SK-N-SH (cell line): ENCODE data around the gene UBB. TPM values are rescaled to one million over a fixed set of nuclear protein-coding genes. Genes with fewer than 3 reads are reported as not detected.
A peak's percentile ranks its signal among the peaks of the same experiment; 100 is the strongest.

ENCODE experiments used
- CTCF ChIA-PET: fragments of 300-600, 350-600 bp; formaldehyde crosslinking; extraction: SDS; loops from one replicate; lab custom pipeline; 2021; lab: Yijun Ruan, JAX
- POLR2A ChIA-PET: fragments of 350-600 bp; sonication (Branson Sonifier 250); formaldehyde crosslinking; extraction: SDS; loops from one replicate; lab custom pipeline; 2020; ENCODE audit warnings: antibody characterized with exemption, inconsistent platforms; lab: Yijun Ruan, JAX
- DNase-seq: peaks from one replicate; pipeline ENCODE4 v3.0.0; 2012
- H2AFZ ChIP-seq: fragments of 200-600 bp; sonication (generic); 2 replicates; pipeline ENCODE4 v1.8.1; 2016; ENCODE audit warnings: antibody characterized with exemption, mild to moderate bottlenecking, low read depth
- H3F3A ChIP-seq: fragments of 200-600 bp; sonication (generic); replicated peaks from 2 replicates; pipeline ENCODE3; 2016; ENCODE audit warnings: antibody characterized with exemption, mild to moderate bottlenecking; ENCODE audit not compliant: insufficient read depth
- H3K27ac ChIP-seq, 2 experiments: fragments of 200-500 bp in 1 of 2; fragments of 200-600 bp in 1 of 2; sonication (Bioruptor generic) in 1 of 2; sonication (generic), shearing (Covaris generic) in 1 of 2; 2 replicates each; pipeline versions ENCODE4 v1.5.1 to v1.6.1; 2014 to 2016; ENCODE audit warnings: low read depth in 2 of 2, inconsistent platforms in 1 of 2, low read length in 1 of 2, mild to moderate bottlenecking in 1 of 2, mixed read lengths in 1 of 2
- H3K27me3 ChIP-seq: fragments of 200-600 bp; sonication (generic), shearing (Covaris generic); 2 replicates; pipeline ENCODE4 v1.6.1; 2016; ENCODE audit warnings: mixed run types; ENCODE audit not compliant: insufficient read depth
- H3K36me3 ChIP-seq, 2 experiments: fragments of 200-500 bp in 1 of 2; fragments of 200-600 bp in 1 of 2; sonication (Bioruptor generic) in 1 of 2; sonication (generic) in 1 of 2; replicated peaks in 1 of 2; 2 replicates each; pipeline versions ENCODE3 to v1.5.1; 2014 to 2016; ENCODE audit warnings: low read length in 1 of 2, mild to moderate bottlenecking in 1 of 2; ENCODE audit not compliant: insufficient read depth in 2 of 2, control insufficient read depth in 1 of 2
- H3K4me1 ChIP-seq, 2 experiments: fragments of 200-500 bp in 1 of 2; fragments of 200-600 bp in 1 of 2; sonication (Bioruptor generic) in 1 of 2; sonication (generic), shearing (Covaris generic) in 1 of 2; 2 replicates each; pipeline versions ENCODE4 v1.5.1 to v1.6.1; 2014 to 2016; ENCODE audit warnings: low read depth in 1 of 2, low read length in 1 of 2, mixed run types in 1 of 2; ENCODE audit not compliant: insufficient read depth in 2 of 2, control insufficient read depth in 1 of 2
- H3K4me2 ChIP-seq: fragments of 200-600 bp; sonication (generic), shearing (Covaris generic); 2 replicates; pipeline ENCODE4 v1.6.1; 2017; ENCODE audit warnings: mixed run types
- H3K4me3 ChIP-seq, 2 experiments: fragments of 200-500 bp in 1 of 2; fragments of 200-600 bp in 1 of 2; sonication (Bioruptor generic) in 1 of 2; sonication (generic), shearing (Covaris generic) in 1 of 2; 2 replicates each; pipeline versions ENCODE4 v1.5.1 to v1.8.1; 2014 to 2016; ENCODE audit warnings: low read depth in 2 of 2, inconsistent platforms in 1 of 2, low read length in 1 of 2, mild to moderate bottlenecking in 1 of 2, mixed read lengths in 1 of 2, moderate library complexity in 1 of 2
- H3K79me2 ChIP-seq: fragments of 200-600 bp; sonication (generic); 2 replicates; pipeline ENCODE4 v1.8.1; 2017; ENCODE audit warnings: mild to moderate bottlenecking; ENCODE audit not compliant: insufficient read depth
- H3K9ac ChIP-seq: fragments of 200-600 bp; sonication (generic); 2 replicates; pipeline ENCODE4 v1.6.1; 2017; ENCODE audit warnings: mixed run types
- H3K9me2 ChIP-seq: fragments of 200-600 bp; sonication (generic); 2 replicates; pipeline ENCODE4 v1.6.1; 2017; ENCODE audit warnings: mixed run types
- H3K9me3 ChIP-seq: fragments of 200-600 bp; sonication (generic); 2 replicates; pipeline ENCODE4 v1.6.1; 2017; ENCODE audit warnings: mixed run types, mild to moderate bottlenecking, moderate library complexity
- H4K20me1 ChIP-seq: fragments of 200-600 bp; sonication (generic); 2 replicates; pipeline ENCODE4 v1.6.1; 2017; ENCODE audit warnings: mild to moderate bottlenecking, mixed run types; ENCODE audit not compliant: insufficient read depth
- ELF1 ChIP-seq: IDR thresholded peaks from 2 replicates; pipeline ENCODE4 v1.4.0; 2012
- EP300 ChIP-seq, 2 experiments: IDR thresholded peaks; 2 replicates each; pipeline versions ENCODE4 v1.4.0 to v1.6.1; 2012; ENCODE audit warnings: borderline replicate concordance in 1 of 2, low read depth in 1 of 2, low read length in 1 of 2
- EZH2phosphoT487 ChIP-seq: fragments of 200-600 bp; sonication (generic); IDR thresholded peaks from 2 replicates; pipeline ENCODE4 v1.6.1; 2017; ENCODE audit warnings: low read depth, mixed run types, mild to moderate bottlenecking, antibody characterized with exemption, moderate library complexity, borderline replicate concordance
- FOSL2 ChIP-seq: IDR thresholded peaks from 2 replicates; pipeline ENCODE4 v1.4.0; 2012; ENCODE audit warnings: low read depth, mild to moderate bottlenecking, moderate library complexity, borderline replicate concordance
- FOXM1 ChIP-seq: IDR thresholded peaks from 2 replicates; pipeline ENCODE4 v1.4.0; 2012; ENCODE audit warnings: low read depth, mild to moderate bottlenecking
- IRF3 ChIP-seq: fragments of 150-350 bp; IDR thresholded peaks from 2 replicates; pipeline ENCODE4 v1.6.1; 2016; ENCODE audit warnings: mild to moderate bottlenecking, low read depth, low read length
- MAX ChIP-seq: IDR thresholded peaks from 2 replicates; pipeline ENCODE4 v1.4.0; 2012; ENCODE audit warnings: low read depth
- MXI1 ChIP-seq: IDR thresholded peaks from 2 replicates; pipeline ENCODE4 v1.6.1; 2012; ENCODE audit warnings: mild to moderate bottlenecking, low read depth, low read length, improper control_type of control experiment
- NFIC ChIP-seq: IDR thresholded peaks from 2 replicates; pipeline ENCODE4 v1.4.0; 2012; ENCODE audit warnings: borderline replicate concordance
- POLR2AphosphoS5 ChIP-seq: IDR thresholded peaks from 2 replicates; pipeline ENCODE4 v1.6.1; 2012; ENCODE audit warnings: low read depth, low read length
- RAD21 ChIP-seq: IDR thresholded peaks from 2 replicates; pipeline ENCODE4 v1.6.1; 2012; ENCODE audit warnings: mild to moderate bottlenecking, low read length
- RCOR1 ChIP-seq: fragments of 150-350 bp; IDR thresholded peaks from 2 replicates; pipeline ENCODE4 v1.6.1; 2017; ENCODE audit warnings: antibody characterized with exemption, low read length
- RFX5 ChIP-seq: IDR thresholded peaks from 2 replicates; pipeline ENCODE4 v1.6.1; 2012; ENCODE audit warnings: mild to moderate bottlenecking, improper control_type of control experiment, low read length
- SIN3A ChIP-seq: IDR thresholded peaks from 2 replicates; pipeline ENCODE4 v1.6.1; 2012; ENCODE audit warnings: low read depth, mild to moderate bottlenecking, low read length, moderate library complexity, borderline replicate concordance
- SMC3 ChIP-seq: IDR thresholded peaks from 2 replicates; pipeline ENCODE4 v1.6.1; 2012; ENCODE audit warnings: low read depth, low read length, improper control_type of control experiment
- TAF1 ChIP-seq: IDR thresholded peaks from 2 replicates; pipeline ENCODE4 v1.6.1; 2012; ENCODE audit warnings: low read depth, mild to moderate bottlenecking, low read length, moderate library complexity, borderline replicate concordance
- TCF12 ChIP-seq: IDR thresholded peaks from 2 replicates; pipeline ENCODE4 v1.4.0; 2012
- TEAD4 ChIP-seq: IDR thresholded peaks from 2 replicates; pipeline ENCODE4 v1.4.0; 2012; ENCODE audit warnings: mild to moderate bottlenecking, borderline replicate concordance; ENCODE audit not compliant: insufficient read depth
- USF2 ChIP-seq: fragments of 150-350 bp; IDR thresholded peaks from 2 replicates; pipeline ENCODE4 v1.6.1; 2017; ENCODE audit warnings: antibody characterized with exemption, low read length, low read depth, borderline replicate concordance
- YY1 ChIP-seq: IDR thresholded peaks from 2 replicates; pipeline ENCODE4 v1.4.0; 2012; ENCODE audit warnings: low read depth, mild to moderate bottlenecking
- WGBS: methylation state at CpG from one replicate; pipeline ENCODE4 v1.1.6; 2017; ENCODE audit warnings: low lambda C conversion rate; 5-methylcytosine and 5-hydroxymethylcytosine counted together
- polyA plus RNA-seq, 3 experiments: library from polyadenylated mRNA; depleted of rRNA; stranded (reverse); fragments of >200 nt; gene quantifications; 2 replicates each; pipeline ENCODE4 v1.2.3, GENCODE V29; 2012
- TF ChIP-seq, protein P1 (sequence below): fragments of 200-600 bp; sonication (generic); IDR thresholded peaks from 2 replicates; pipeline ENCODE4 v1.6.1; 2017; ENCODE audit warnings: antibody characterized with exemption, mild to moderate bottlenecking, moderate library complexity
- TF ChIP-seq, protein P2 (sequence below): IDR thresholded peaks from 2 replicates; pipeline ENCODE4; 2012

UBB gene
- polyA plus RNA-seq, 1 of the 3 experiments (the other 2 are of a cell fraction), result 2,693 TPM

- TF ChIP-seq, protein P1, sequence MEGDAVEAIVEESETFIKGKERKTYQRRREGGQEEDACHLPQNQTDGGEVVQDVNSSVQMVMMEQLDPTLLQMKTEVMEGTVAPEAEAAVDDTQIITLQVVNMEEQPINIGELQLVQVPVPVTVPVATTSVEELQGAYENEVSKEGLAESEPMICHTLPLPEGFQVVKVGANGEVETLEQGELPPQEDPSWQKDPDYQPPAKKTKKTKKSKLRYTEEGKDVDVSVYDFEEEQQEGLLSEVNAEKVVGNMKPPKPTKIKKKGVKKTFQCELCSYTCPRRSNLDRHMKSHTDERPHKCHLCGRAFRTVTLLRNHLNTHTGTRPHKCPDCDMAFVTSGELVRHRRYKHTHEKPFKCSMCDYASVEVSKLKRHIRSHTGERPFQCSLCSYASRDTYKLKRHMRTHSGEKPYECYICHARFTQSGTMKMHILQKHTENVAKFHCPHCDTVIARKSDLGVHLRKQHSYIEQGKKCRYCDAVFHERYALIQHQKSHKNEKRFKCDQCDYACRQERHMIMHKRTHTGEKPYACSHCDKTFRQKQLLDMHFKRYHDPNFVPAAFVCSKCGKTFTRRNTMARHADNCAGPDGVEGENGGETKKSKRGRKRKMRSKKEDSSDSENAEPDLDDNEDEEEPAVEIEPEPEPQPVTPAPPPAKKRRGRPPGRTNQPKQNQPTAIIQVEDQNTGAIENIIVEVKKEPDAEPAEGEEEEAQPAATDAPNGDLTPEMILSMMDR, result no peak
- TF ChIP-seq MXI1 (no peak), FOSL2 (no peak)
These were observed 36.5 kb downstream of the UBB start (continued) for GRCh38 chr17:16417399-16417798.

GRCh38 chr17:16417896-16418684, 37.2 kb downstream of the UBB start:
- H3F3A ChIP-seq, result peaks cover 34% of the 10 kb centered on the region
- peak overlapping the region; percentile 41; the same call in 1 of the 2 replicates for H3K9ac ChIP-seq
- 81% methylated on average over 6 of the region's 7 CpGs for WGBS
- ChIA-PET POLR2A (interaction anchor here (0.7 to 1.5 kb wide), 3 partner anchors 21 to 216 kb away, joined by 3 to 9 read pairs (median 5); no protein-coding TSS in a partner anchor), CTCF (interaction anchor here (0.6 to 2.1 kb wide), 8 partner anchors 10 to 154 kb away, joined by 3 to 8 read pairs (median 4); no protein-coding TSS in a partner anchor)
- H3K9me3 ChIP-seq, result no peaks in the 10 kb centered on the region
- DNase-seq, result no peak
- H2AFZ ChIP-seq, result no peak overlapping the region
- no peaks in the 10 kb centered on the region for H3K27me3 ChIP-seq
- H3K79me2 ChIP-seq, result no peaks in the 10 kb centered on the region
- H3K4me2 ChIP-seq, result peak overlapping the region; percentile 83
- H3K9me2 ChIP-seq, result no peaks in the 10 kb centered on the region
- H3K36me3 ChIP-seq, result no peaks in the 10 kb centered on the region
- peak overlapping the region; percentile 78 to 98 for H3K27ac ChIP-seq
- H3K4me1 ChIP-seq, result peaks cover 26 to 35% of the 10 kb centered on the region in 2 experiments
- H3K4me3 ChIP-seq, result no peak overlapping the region
- no peaks in the 10 kb centered on the region for H4K20me1 ChIP-seq
- TF ChIP-seq EP300 (IDR thresholded peaks at IDR 0.05; ENCODE audit: borderline replicate concordance in 1 of 2, low read depth in 1 of 2, low read length in 1 of 2) (0 out of 4 replicates have a peak, but pooled peaks of 1 of the 2 experiments have one; percentile 16), ELF1 (no peak), IRF3 (no peak), EZH2phosphoT487 (no peak), RAD21 (no peak), SMC3 (no peak), FOXM1 (no peak), SIN3A (no peak), USF2 (no peak), POLR2AphosphoS5 (no peak), YY1 (no peak), FOSL2 (no peak), TAF1 (no peak), TCF12 (peak; percentile 66), MAX (0 out of 2 replicates have a peak, but pooled peaks have one; percentile 27), TEAD4 (no peak), NFIC (0 out of 2 replicates have a peak, but pooled peaks have one; percentile 24), RCOR1 (no peak), RFX5 (no peak)
- TF ChIP-seq, protein P1, result no peak
- TF ChIP-seq, protein P2, sequence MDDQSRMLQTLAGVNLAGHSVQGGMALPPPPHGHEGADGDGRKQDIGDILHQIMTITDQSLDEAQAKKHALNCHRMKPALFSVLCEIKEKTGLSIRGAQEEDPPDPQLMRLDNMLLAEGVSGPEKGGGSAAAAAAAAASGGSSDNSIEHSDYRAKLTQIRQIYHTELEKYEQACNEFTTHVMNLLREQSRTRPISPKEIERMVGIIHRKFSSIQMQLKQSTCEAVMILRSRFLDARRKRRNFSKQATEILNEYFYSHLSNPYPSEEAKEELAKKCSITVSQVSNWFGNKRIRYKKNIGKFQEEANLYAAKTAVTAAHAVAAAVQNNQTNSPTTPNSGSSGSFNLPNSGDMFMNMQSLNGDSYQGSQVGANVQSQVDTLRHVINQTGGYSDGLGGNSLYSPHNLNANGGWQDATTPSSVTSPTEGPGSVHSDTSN, result peak; percentile 64; the same call in 1 of the 2 replicates
